ENCODE results near the gene TRIM26.

TRIM26 gene

DNA sequence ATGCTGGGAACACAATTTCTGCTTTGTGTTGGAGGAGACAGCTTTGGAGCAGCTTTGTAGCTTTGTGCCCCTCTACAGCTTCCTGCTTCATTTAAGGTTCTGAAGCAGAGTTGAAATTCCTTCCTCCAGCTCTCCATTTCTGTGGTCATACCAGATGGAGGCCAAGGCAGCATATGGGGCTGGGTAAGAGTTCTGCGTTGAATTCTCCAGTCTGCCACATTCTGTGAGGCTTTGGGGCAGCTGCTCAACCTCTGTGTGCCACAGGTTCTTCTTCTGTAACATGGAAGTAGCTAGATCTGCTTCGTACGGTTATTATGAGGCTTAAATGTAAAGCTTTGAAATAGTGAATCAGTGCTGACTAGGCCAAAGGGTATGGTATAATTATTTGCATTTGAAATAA, 2.9 kb upstream of the TRIM26 start:
- H3K27ac ChIP-seq = no peak overlapping the region
- TF ChIP-seq CTCF (conservative IDR thresholded peaks at IDR 0.05) (no peak), ZFX (IDR thresholded peaks at IDR 0.05) (no peak)

DNA sequence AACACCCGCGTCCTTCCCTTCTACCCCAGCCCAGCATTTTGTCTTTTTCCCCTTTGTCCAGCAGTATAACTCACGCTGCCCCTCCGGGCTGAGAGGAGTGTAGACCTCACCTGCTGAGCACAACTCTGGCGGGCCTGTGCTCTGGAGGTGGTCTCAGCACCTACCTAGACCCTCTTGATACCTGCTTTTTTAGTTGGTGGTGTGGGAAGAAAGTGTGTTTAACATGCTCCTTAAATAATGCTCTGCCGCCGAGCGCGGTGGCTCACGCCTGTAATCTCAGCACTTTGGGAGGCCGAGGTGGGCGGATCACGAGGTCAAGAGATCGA, 1.4 kb upstream of the TRIM26 start:
- H3K27ac ChIP-seq = peak overlapping the region; percentile 93
- TF ChIP-seq CTCF (conservative IDR thresholded peaks at IDR 0.05) = no peak

DNA sequence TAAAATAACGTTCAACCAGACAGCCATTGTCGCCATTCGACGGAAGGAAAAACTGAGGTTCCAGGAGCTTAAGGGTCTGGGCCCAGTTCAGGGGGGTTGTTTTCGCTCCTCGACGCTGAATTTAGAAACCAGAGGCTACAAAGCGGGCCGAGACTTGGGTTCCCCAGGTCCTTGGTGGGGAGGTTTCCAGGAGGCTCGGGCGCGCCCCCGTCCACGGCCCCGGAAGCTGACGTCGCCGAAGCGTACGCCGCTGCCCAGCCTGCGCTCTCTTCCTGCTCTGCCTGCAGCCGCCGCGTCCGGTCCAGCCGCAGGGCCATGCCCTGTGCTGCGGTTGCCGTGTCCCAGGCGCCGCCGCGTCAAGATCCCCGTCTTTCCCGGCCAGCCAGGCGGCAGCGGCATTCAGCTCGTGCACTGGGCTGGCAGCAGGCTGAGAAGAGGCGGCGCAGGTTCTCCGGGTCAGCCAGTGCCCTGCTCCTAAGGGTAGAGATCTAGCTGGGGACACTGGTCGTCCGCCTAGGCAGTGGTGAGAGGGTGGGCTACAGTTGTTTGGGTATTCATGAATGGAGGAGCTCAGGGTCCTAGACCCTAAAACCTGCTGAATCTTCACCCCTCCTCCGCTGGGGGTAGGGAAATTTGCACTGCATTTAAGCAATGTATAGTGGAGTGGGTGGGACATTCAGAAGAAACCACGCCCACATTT, 901 bp upstream of the TRIM26 start:
- peak overlapping the region; percentile 93 for H3K27ac ChIP-seq

GRCh38 chr6:30213667-30213956, 406 bp upstream of the TRIM26 start:
- peak overlapping the region; percentile 93 for H3K27ac ChIP-seq
- TF ChIP-seq CTCF (conservative IDR thresholded peaks at IDR 0.05) = no peak
- no peak for TF ChIP-seq ZFX (IDR thresholded peaks at IDR 0.05)

More for the DNA sequence above, 901 bp upstream of the TRIM26 start:
- TF ChIP-seq ZFX (IDR thresholded peaks at IDR 0.05) (peak; percentile 24; the same call in 1 of the 2 replicates), CTCF (conservative IDR thresholded peaks at IDR 0.05) (0 out of 2 replicates have a peak, but pooled peaks have one; percentile 3)

- no peak for TF ChIP-seq CTCF (conservative IDR thresholded peaks at IDR 0.05)
- H3K27ac ChIP-seq = no peak overlapping the region
These were observed 1.3 kb downstream of the TRIM26 start for GRCh38 chr6:30211899-30212298.

GRCh38 chr6:30211306-30211705, 1.9 kb downstream of the TRIM26 start:
- no peak for TF ChIP-seq CTCF (conservative IDR thresholded peaks at IDR 0.05)
- no peak for TF ChIP-seq ZFX (IDR thresholded peaks at IDR 0.05)
- no peak overlapping the region for H3K27ac ChIP-seq

DNA sequence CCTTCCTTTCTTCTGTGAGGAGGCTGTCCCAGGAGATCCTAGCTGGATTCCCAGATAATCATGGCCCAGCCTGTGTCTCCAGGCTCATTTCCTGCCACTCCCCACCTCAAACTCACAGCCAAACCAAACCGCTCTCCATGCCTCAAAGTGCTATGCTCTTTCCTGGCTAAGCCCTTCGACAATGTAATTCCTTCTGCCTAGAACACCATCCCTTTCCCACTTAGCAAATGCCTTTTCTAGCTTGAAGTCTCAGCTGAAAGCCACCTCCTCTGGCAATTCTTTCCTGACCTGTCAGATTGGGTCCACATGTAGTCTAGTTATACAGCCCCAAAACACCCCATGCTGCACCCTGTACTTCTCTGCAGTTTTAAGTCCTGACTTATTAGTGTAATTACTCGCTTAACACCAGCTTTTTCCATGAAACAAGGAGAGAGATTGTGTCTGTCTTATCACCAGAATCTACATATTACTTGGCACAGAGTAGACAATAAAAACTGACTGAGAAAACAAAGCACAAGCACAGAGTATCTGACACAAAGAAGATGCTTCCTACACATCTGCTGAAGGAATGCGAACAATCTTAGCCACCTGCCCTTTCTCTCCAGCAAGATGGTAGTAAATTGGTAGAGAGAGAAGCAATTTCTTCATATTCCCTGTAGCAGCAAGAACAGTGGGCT, 5.4 kb downstream of the TRIM26 start:
- TF ChIP-seq CTCF (conservative IDR thresholded peaks at IDR 0.05) (no peak), ZFX (IDR thresholded peaks at IDR 0.05) (no peak)
- peak overlapping the region; percentile 44 for H3K27ac ChIP-seq
